ENCODE results near the gene SLC38A3.
"Not testable (repeated sequence)": the region's sequence is repeated elsewhere in the genome, so short reads cannot be mapped to it uniquely, and the experiment has no call there.

The SLC38A3 gene

DNA sequence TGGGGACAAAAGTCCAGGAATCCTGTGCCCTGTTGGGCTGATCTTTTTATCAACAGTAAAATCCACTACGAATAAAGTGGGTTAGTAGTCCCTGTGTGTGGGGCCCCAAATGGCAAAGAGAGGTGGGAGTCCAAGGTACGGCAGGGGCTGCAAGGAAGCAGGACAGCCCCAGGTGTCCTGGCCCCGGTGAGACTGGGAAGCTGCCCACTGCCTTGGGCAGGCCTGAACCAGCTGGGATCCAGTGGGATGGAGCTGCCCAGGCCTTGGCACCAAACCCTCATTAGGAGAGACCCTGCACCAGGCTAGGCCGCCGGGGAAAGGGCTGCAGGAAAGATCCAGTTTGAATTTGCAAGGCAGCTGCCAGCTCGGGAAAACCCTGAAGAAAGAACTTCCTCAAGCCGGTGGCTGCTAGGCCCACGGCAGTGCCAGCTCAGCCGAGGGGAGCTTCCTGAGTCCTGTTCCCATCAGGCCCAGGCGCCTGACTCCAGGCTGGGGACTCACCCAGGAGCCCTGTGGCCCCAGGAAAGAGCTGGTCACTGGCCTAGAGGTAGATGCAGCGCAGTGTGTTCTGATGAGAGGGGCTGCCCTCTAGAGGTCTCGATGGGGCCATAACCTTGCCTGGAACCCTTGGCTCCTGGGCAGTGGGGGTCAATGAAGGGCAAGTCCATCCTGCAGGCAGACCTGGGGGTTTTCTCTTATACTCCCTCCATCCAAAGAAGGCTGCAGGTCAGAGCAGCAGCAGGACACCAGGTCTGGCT lies 16.5 kb downstream of the SLC38A3 start:
- no peak overlapping the region for H3K27ac ChIP-seq
- H3K4me3 ChIP-seq (ENCODE audit: low read depth in 1 of 2, low read length in 1 of 2), result no peak overlapping the region
- H3K36me3 ChIP-seq, result no peaks in the 10 kb centered on the region
- peaks cover 30% of the 10 kb centered on the region for H3K27me3 ChIP-seq
- H3K4me1 ChIP-seq (ENCODE audit: control insufficient read depth in 1 of 2, insufficient read depth in 1 of 2, low read depth in 1 of 2, low read length in 1 of 2), result peaks cover 18 to 19% of the 10 kb centered on the region in 2 experiments
- TF ChIP-seq, protein P1, sequence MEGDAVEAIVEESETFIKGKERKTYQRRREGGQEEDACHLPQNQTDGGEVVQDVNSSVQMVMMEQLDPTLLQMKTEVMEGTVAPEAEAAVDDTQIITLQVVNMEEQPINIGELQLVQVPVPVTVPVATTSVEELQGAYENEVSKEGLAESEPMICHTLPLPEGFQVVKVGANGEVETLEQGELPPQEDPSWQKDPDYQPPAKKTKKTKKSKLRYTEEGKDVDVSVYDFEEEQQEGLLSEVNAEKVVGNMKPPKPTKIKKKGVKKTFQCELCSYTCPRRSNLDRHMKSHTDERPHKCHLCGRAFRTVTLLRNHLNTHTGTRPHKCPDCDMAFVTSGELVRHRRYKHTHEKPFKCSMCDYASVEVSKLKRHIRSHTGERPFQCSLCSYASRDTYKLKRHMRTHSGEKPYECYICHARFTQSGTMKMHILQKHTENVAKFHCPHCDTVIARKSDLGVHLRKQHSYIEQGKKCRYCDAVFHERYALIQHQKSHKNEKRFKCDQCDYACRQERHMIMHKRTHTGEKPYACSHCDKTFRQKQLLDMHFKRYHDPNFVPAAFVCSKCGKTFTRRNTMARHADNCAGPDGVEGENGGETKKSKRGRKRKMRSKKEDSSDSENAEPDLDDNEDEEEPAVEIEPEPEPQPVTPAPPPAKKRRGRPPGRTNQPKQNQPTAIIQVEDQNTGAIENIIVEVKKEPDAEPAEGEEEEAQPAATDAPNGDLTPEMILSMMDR (IDR thresholded peaks at IDR 0.05), result no peak
- no peaks in the 10 kb centered on the region for H3K9me3 ChIP-seq

DNA sequence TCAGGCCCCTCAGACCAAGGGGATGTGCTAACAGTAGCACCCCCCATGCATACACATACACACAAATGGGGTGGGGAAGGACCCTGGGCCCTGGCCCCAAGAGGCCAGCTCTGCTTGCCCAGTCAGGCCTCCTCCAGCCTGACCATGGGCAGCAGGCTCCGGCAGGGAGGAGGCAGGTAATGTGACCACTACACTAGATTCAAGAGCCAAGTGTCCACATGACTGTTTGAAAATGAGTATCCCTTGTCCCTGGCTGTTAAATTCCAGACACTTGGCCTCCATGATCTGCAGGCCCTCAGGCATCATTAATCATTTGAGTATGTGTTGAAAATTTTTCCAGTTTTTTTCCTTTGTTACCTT lies 17.1 kb downstream of the SLC38A3 start:
- Histone ChIP-seq H3K9me3 (no peaks in the 10 kb centered on the region), H3K4me1 (ENCODE audit: control insufficient read depth in 1 of 2, insufficient read depth in 1 of 2, low read depth in 1 of 2, low read length in 1 of 2) (peaks cover 24 to 25% of the 10 kb centered on the region in 2 experiments), H3K27ac (no peak overlapping the region), H3K27me3 (peaks cover 35% of the 10 kb centered on the region), H3K4me3 (ENCODE audit: low read depth in 1 of 2, low read length in 1 of 2) (no peak overlapping the region), H3K36me3 (no peaks in the 10 kb centered on the region)
- TF ChIP-seq, protein P1 (IDR thresholded peaks at IDR 0.05), result no peak

DNA sequence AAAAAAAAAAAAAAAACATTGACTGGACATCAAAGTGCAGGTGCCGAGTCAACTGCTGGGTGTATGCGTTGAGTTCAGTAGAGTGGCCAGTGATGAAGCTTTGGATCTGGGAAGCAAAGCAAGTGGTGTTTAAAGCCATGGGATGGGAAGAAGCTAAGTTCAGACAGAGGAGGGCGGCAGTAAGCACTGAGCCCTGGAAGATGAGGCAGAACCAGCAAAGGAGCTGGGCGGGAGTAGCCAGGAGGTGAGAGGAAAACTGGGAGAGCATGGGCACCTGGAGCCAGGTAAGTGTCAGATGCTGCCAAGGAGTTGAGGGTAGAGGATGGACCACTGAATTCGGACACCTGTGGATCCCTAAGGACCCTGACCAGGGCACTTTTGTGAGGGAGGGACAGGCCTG lies 19.6 kb downstream of the SLC38A3 start:
- H3K36me3 ChIP-seq, result no peaks in the 10 kb centered on the region
- no peaks in the 10 kb centered on the region for H3K9me3 ChIP-seq
- H3K27me3 ChIP-seq, result peaks cover 35% of the 10 kb centered on the region
- TF ChIP-seq, protein P1 (IDR thresholded peaks at IDR 0.05), result no peak
- H3K4me1 ChIP-seq (ENCODE audit: control insufficient read depth in 1 of 2, insufficient read depth in 1 of 2, low read depth in 1 of 2, low read length in 1 of 2), result peaks cover 47 to 50% of the 10 kb centered on the region in 2 experiments
- H3K4me3 ChIP-seq (ENCODE audit: low read depth in 1 of 2, low read length in 1 of 2), result no peak overlapping the region
- no peak overlapping the region for H3K27ac ChIP-seq

DNA sequence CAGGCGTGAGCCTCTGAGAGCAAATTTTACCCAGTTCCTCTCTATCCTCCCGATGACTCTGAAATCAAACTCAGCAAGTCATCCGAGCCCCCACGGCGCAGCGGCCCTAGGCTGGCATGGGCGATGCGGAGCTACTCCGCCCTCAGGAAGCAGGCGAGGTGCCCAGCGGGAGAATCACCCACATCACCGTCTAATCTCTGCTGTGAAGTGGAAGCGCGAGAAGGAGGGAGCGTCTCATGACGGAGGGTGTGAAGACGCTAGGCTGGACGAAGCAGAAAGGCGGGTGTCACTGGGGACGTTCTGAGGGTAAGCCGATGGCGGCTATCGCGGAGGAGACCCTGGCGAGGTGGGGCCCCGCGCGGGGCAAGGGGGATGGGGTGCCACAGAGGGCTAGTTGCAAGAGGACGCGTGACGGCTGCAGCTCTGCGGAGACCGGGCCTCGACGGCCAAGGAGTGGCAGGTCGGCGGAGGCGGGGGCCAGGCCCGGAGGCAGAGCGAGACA lies 21.9 kb downstream of the SLC38A3 start:
- no peaks in the 10 kb centered on the region for H3K9me3 ChIP-seq
- H3K27me3 ChIP-seq, result peaks cover 35% of the 10 kb centered on the region
- TF ChIP-seq, protein P1 (IDR thresholded peaks at IDR 0.05), result no peak
- H3K36me3 ChIP-seq, result no peaks in the 10 kb centered on the region
- peak overlapping the region; percentile 97 for H3K27ac ChIP-seq
- peak overlapping the region; percentile 60 to 85 for H3K4me3 ChIP-seq (ENCODE audit: low read depth in 1 of 2, low read length in 1 of 2)
- peaks cover 53 to 57% of the 10 kb centered on the region in 2 experiments for H3K4me1 ChIP-seq (ENCODE audit: control insufficient read depth in 1 of 2, insufficient read depth in 1 of 2, low read depth in 1 of 2, low read length in 1 of 2)

DNA sequence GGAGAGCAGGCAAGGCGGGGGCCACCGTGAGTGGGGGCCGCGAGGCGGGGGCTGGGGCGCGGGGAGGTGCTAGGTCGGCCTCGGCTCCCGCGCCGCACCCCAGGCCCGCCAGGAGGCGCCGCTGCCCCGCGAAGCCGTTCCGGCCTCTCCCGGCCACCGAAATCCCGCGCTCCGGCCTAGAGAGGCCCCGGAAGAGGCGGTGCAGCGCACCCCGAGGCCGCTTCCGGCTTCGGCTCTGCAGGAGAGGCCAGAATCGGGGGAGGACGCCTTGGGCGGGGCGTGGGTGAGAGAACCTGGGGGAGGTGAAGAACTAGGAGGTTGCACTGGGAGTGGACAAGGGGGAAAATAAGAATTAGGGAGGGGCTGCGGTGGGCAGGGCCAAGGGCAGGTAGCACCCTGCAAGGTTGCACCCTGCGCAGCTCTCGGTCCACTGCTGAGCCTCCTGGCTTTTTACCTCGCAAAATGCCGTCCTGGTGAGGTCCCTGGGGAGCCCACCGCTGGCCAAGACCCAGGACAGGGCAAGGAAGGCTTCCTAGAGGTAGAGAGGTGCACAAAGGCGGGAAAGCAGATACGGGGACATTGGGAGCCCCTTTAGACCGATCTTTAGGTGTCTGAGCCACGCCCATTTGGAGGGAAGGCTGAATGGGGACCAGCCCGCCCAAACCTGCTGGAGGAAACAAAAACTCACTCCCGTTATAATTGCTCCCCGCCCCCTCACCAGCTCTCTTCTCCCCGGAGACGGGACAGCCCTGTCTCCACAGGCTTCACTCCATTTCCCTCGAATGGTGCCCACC lies 22.5 kb downstream of the SLC38A3 start:
- Histone ChIP-seq H3K4me1 (ENCODE audit: control insufficient read depth in 1 of 2, insufficient read depth in 1 of 2, low read depth in 1 of 2, low read length in 1 of 2) (peaks cover 52 to 57% of the 10 kb centered on the region in 2 experiments), H3K4me3 (ENCODE audit: low read depth in 1 of 2, low read length in 1 of 2) (peak overlapping the region; percentile 60 to 85), H3K27me3 (peaks cover 35% of the 10 kb centered on the region), H3K9me3 (no peaks in the 10 kb centered on the region), H3K27ac (peak overlapping the region; percentile 97), H3K36me3 (no peaks in the 10 kb centered on the region)
- TF ChIP-seq, protein P1 (IDR thresholded peaks at IDR 0.05), result peak; percentile 98

DNA sequence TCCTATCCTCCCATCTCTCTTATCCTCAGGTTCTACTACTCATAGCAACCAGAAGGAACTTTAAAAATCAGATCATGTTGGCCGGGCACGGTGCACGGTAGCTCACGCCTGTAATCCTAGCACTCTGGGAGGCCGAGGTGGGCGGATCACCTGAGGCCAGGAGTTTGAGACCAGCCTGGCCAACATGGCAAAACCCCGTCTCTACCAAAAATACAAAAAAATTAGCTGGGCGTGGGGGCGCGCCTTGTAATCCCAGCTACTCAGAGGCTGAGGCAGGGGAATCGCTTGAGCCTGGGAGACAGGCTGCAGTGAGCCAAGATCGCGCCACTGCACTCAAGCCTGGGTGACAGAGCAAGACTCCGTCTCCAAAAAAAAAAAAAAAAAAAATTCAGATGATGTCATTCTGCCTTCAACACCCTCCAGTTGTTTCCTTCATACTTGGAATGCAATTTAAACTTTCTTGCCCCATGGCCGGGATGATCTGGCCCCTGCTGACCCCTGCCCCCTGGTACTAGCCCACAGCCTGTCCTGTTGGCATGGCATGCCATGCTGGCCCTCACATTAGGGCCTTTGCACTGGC lies 23.2 kb downstream of the SLC38A3 start:
- H3K36me3 ChIP-seq, H3K9me3 ChIP-seq: not testable (repeated sequence)
- Histone ChIP-seq H3K27me3 (peaks cover 35% of the 10 kb centered on the region), H3K27ac (peak overlapping the region; percentile 97), H3K4me1 (ENCODE audit: control insufficient read depth in 1 of 2, insufficient read depth in 1 of 2, low read depth in 1 of 2, low read length in 1 of 2) (peaks cover 52 to 57% of the 10 kb centered on the region in 2 experiments), H3K4me3 (ENCODE audit: low read depth in 1 of 2, low read length in 1 of 2) (peak overlapping the region; percentile 60 to 85)

Measured in neutrophil (primary cell).